Tibial nerve (tissue), 4 donors: ENCODE results near the gene EVA1B.

Source experiments
- CTCF ChIP-seq, 5 experiments: fragments of 200-600 bp in 3 of 5; fragments of 450-650 bp in 2 of 5; sonication (generic) in 3 of 5; IDR thresholded peaks; one replicate each; pipeline ENCODE4 v1.5.1; 2016 to 2019; ENCODE audit warnings: antibody characterized with exemption in 5 of 5, mild to moderate bottlenecking in 3 of 5, moderate library complexity in 2 of 5
- EP300 ChIP-seq, 2 donors: sonication (generic); formaldehyde crosslinking; IDR thresholded peaks; one replicate each; pipeline ENCODE4 v1.6.1; 2017; ENCODE audit warnings: antibody characterized with exemption in 2 of 2, mild to moderate bottlenecking in 1 of 2
- POLR2A ChIP-seq, 2 donors: fragments of 450-650 bp; IDR thresholded peaks; one replicate each; pipeline ENCODE4 v1.6.1; 2017; ENCODE audit warnings: antibody characterized with exemption in 2 of 2, mild to moderate bottlenecking in 2 of 2, moderate library complexity in 2 of 2

- no peak for TF ChIP-seq POLR2A (IDR thresholded peaks at IDR 0.05)
- no peak for TF ChIP-seq CTCF (IDR thresholded peaks at IDR 0.05)
- no peak for TF ChIP-seq EP300 (IDR thresholded peaks at IDR 0.05)
Observed at GRCh38 chr1:36341626-36342320, 18.3 kb upstream of the EVA1B start.
